Keratinocyte (primary cell): ENCODE results near the gene UPP2.

Experiments
- CTCF ChIP-seq, 3 experiments: IDR thresholded peaks in 1 of 3; conservative IDR thresholded peaks in 1 of 3; optimal IDR thresholded peaks in 1 of 3; 2 replicates in 2 of 3; 3 replicates in 1 of 3; pipeline versions ENCODE3 to v1.5.1; 2011; ENCODE audit warnings: low read length in 3 of 3, mild to moderate bottlenecking in 3 of 3, moderate library complexity in 2 of 3, control low read depth in 1 of 3, inconsistent platforms in 1 of 3; ENCODE audit not compliant: insufficient read depth in 2 of 3; ENCODE audit errors: extremely low read depth in 1 of 3
- EZH2 ChIP-seq: IDR thresholded peaks from one replicate; pipeline ENCODE4 v1.6.1; 2012; ENCODE audit warnings: inconsistent platforms, mild to moderate bottlenecking, low read length, moderate library complexity

- no peak for TF ChIP-seq CTCF (optimal IDR thresholded peaks at IDR 0.05 in 1 of 3, IDR thresholded peaks at IDR 0.05 in 1 of 3, conservative IDR thresholded peaks at IDR 0.05 in 1 of 3; ENCODE audit: extremely low read depth in 1 of 3, insufficient read depth in 2 of 3, low read length in 3 of 3)
- no peak for TF ChIP-seq EZH2
These were observed 30.4 kb downstream of the UPP2 start for GRCh38 chr2:158131919-158132566.
